Keratinocyte (primary cell): Measurements from ENCODE around the gene SFTPA2. TPM values are rescaled to one million over a fixed set of nuclear protein-coding genes. Genes with fewer than 3 reads are reported as not detected.
"Not testable (repeated sequence)": the region's sequence is repeated elsewhere in the genome, so short reads cannot be mapped to it uniquely, and the experiment has no call there.

Experiments used
- DNase-seq: peaks from one replicate; pipeline ENCODE4 v3.0.0-alpha.2; 2011; ENCODE audit warnings: low read depth, missing footprints, low spot score
- FAIRE-seq: peaks from 2 replicates; lab custom pipeline; 2011; peaks lifted over from hg19 to GRCh38; lab: Jason Lieb, UNC
- H2AFZ ChIP-seq: 2 replicates; pipeline ENCODE4 v1.6.0; 2012; ENCODE audit warnings: low read length, control low read depth, inconsistent platforms; ENCODE audit not compliant: control insufficient read depth
- H3K27ac ChIP-seq: 2 replicates; pipeline ENCODE4 v1.5.1; 2011; ENCODE audit warnings: low read length; ENCODE audit not compliant: control insufficient read depth, insufficient read depth
- H3K27me3 ChIP-seq: 3 replicates; pipeline ENCODE4 v1.6.0; 2011; ENCODE audit warnings: low read length; ENCODE audit not compliant: control insufficient read depth, insufficient read depth; ENCODE audit errors: extremely low read depth
- H3K36me3 ChIP-seq, 2 experiments: 2 replicates in 1 of 2; 3 replicates in 1 of 2; pipeline ENCODE4 v1.5.1; 2011; ENCODE audit warnings: low read length in 2 of 2, mild to moderate bottlenecking in 1 of 2; ENCODE audit not compliant: control insufficient read depth in 2 of 2, insufficient read depth in 2 of 2; ENCODE audit errors: extremely low read depth in 1 of 2
- H3K4me1 ChIP-seq: 3 replicates; pipeline ENCODE4 v1.5.1; 2011; ENCODE audit warnings: low read length; ENCODE audit not compliant: control insufficient read depth, insufficient read depth; ENCODE audit errors: extremely low read depth
- H3K4me2 ChIP-seq: 3 replicates; pipeline ENCODE4 v1.6.0; 2011; ENCODE audit warnings: low read depth, low read length; ENCODE audit not compliant: control insufficient read depth, insufficient read depth; ENCODE audit errors: extremely low read depth
- H3K4me3 ChIP-seq, 3 experiments: fragments of 200-600 bp in 1 of 3; sonication (generic) in 1 of 3; 2 replicates in 2 of 3; 3 replicates in 1 of 3; pipeline ENCODE4 v1.5.1; 2011 to 2016; ENCODE audit warnings: low read length in 3 of 3, mild to moderate bottlenecking in 3 of 3, control low read depth in 2 of 3, inconsistent platforms in 1 of 3, low read depth in 1 of 3, mixed read lengths in 1 of 3, mixed run types in 1 of 3, moderate library complexity in 1 of 3; ENCODE audit not compliant: control insufficient read depth in 2 of 3, insufficient read depth in 2 of 3; ENCODE audit errors: extremely low read depth in 1 of 3
- H3K79me2 ChIP-seq: 2 replicates; pipeline ENCODE4 v1.6.0; 2012; ENCODE audit warnings: low read length; ENCODE audit not compliant: control insufficient read depth, insufficient read depth
- H3K9ac ChIP-seq: 3 replicates; pipeline ENCODE4 v1.6.0; 2011; ENCODE audit warnings: low read length; ENCODE audit not compliant: control insufficient read depth, insufficient read depth; ENCODE audit errors: extremely low read depth
- H3K9me1 ChIP-seq: 3 replicates; pipeline ENCODE4 v1.6.0; 2011; ENCODE audit warnings: low read length; ENCODE audit not compliant: control insufficient read depth, insufficient read depth; ENCODE audit errors: extremely low read depth
- H3K9me3 ChIP-seq: 2 replicates; pipeline ENCODE4 v1.5.1; 2012; ENCODE audit warnings: low read depth, low read length; ENCODE audit not compliant: control insufficient read depth
- H4K20me1 ChIP-seq: 3 replicates; pipeline ENCODE4 v1.6.0; 2011; ENCODE audit warnings: low read length; ENCODE audit not compliant: control insufficient read depth, insufficient read depth; ENCODE audit errors: extremely low read depth
- EZH2 ChIP-seq: IDR thresholded peaks from one replicate; pipeline ENCODE4 v1.6.1; 2012; ENCODE audit warnings: inconsistent platforms, mild to moderate bottlenecking, low read length, moderate library complexity
- dilution Hi-C: fragments of 300-500 bp; cut with MboI; formaldehyde crosslinking; loops from one replicate; pipeline ENCODE4 v1.7.0; 2020; ENCODE audit warnings: low sequenced_read_pairs; ENCODE audit not compliant: extremely low pct_ligation_motif_present
- polyA plus RNA-seq, 5 experiments: library from polyadenylated mRNA; depleted of rRNA in 3 of 5; stranded (reverse) in 3 of 5; stranded (forward) in 1 of 5; unstranded in 1 of 5; fragments of >200 nt; gene quantifications; 1 replicate in 1 of 5; 2 replicates in 3 of 5; 3 replicates in 1 of 5; pipeline versions ENCODE4 v1.2.1 to v1.2.3, GENCODE V29; 2011 to 2012; ENCODE audit warnings: missing spikeins in 2 of 5, low read depth in 1 of 5, low replicate concordance in 1 of 5
- TF ChIP-seq, protein P1 (sequence below), 3 experiments: IDR thresholded peaks in 1 of 3; conservative IDR thresholded peaks in 1 of 3; optimal IDR thresholded peaks in 1 of 3; 2 replicates in 2 of 3; 3 replicates in 1 of 3; pipeline versions ENCODE3 to v1.5.1; 2011; ENCODE audit warnings: low read length in 3 of 3, mild to moderate bottlenecking in 3 of 3, moderate library complexity in 2 of 3, control low read depth in 1 of 3, inconsistent platforms in 1 of 3; ENCODE audit not compliant: insufficient read depth in 2 of 3; ENCODE audit errors: extremely low read depth in 1 of 3

The SFTPA2 gene
- polyA plus RNA-seq, 1 donor (not counting 4 experiments of a cell fraction or from before 2014, with no cell fraction given) = not detected

DNA sequence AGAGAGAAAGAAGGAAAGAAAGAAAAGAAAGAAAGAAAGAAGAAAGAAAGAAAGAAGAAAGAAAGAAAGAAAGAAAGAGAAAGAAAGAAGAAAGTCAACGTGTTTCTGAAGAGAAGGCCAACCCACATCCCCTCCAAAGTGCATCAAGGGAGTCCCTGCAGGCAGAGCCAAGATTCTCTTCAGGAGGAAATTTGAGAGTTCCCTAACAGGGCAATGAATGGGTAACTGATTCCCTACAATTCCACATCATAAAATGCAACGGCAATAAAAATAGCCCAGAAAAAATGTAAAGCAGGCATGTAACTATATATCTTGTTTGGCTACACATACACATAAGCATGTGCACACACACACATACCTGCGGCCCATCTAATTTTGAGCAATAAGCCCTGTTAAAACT lies 15.8 kb downstream of the SFTPA2 start:
- dilution Hi-C loops, H3K9me1 ChIP-seq: not testable (repeated sequence)

GRCh38 chr10:79542626-79543025 lies 17.6 kb downstream of the SFTPA2 start:
- dilution Hi-C loops = no loop called here
- Histone ChIP-seq H3K4me2 (no peak overlapping the region), H3K36me3 (no peaks in the 10 kb centered on the region), H3K27me3 (no peaks in the 10 kb centered on the region), H3K9me1 (no peaks in the 10 kb centered on the region), H3K4me3 (no peak overlapping the region), H3K27ac (no peak overlapping the region), H3K4me1 (no peaks in the 10 kb centered on the region), H3K79me2 (no peaks in the 10 kb centered on the region), H3K9ac (no peak overlapping the region), H3K9me3 (no peaks in the 10 kb centered on the region), H4K20me1 (no peaks in the 10 kb centered on the region), H2AFZ (no peak overlapping the region)
- FAIRE-seq = no peak
- DNase-seq = no peak
- TF ChIP-seq, protein P1, sequence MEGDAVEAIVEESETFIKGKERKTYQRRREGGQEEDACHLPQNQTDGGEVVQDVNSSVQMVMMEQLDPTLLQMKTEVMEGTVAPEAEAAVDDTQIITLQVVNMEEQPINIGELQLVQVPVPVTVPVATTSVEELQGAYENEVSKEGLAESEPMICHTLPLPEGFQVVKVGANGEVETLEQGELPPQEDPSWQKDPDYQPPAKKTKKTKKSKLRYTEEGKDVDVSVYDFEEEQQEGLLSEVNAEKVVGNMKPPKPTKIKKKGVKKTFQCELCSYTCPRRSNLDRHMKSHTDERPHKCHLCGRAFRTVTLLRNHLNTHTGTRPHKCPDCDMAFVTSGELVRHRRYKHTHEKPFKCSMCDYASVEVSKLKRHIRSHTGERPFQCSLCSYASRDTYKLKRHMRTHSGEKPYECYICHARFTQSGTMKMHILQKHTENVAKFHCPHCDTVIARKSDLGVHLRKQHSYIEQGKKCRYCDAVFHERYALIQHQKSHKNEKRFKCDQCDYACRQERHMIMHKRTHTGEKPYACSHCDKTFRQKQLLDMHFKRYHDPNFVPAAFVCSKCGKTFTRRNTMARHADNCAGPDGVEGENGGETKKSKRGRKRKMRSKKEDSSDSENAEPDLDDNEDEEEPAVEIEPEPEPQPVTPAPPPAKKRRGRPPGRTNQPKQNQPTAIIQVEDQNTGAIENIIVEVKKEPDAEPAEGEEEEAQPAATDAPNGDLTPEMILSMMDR (optimal IDR thresholded peaks at IDR 0.05 in 1 of 3, IDR thresholded peaks at IDR 0.05 in 1 of 3, conservative IDR thresholded peaks at IDR 0.05 in 1 of 3; ENCODE audit: extremely low read depth in 1 of 3, insufficient read depth in 2 of 3, low read length in 3 of 3) = no peak
- TF ChIP-seq EZH2 = no peak

More for the DNA sequence above, 15.8 kb downstream of the SFTPA2 start:
- not testable (repeated sequence) for H2AFZ ChIP-seq, H3K4me1 ChIP-seq, H3K79me2 ChIP-seq, H3K9ac ChIP-seq, H3K9me3 ChIP-seq, H3K36me3 ChIP-seq, H3K4me3 ChIP-seq, H3K4me2 ChIP-seq, DNase-seq, H3K27ac ChIP-seq, H4K20me1 ChIP-seq, H3K27me3 ChIP-seq, FAIRE-seq

GRCh38 chr10:79540930-79541329 lies 19.3 kb downstream of the SFTPA2 start:
- H3K4me2 ChIP-seq, dilution Hi-C loops: not testable (repeated sequence)

DNA sequence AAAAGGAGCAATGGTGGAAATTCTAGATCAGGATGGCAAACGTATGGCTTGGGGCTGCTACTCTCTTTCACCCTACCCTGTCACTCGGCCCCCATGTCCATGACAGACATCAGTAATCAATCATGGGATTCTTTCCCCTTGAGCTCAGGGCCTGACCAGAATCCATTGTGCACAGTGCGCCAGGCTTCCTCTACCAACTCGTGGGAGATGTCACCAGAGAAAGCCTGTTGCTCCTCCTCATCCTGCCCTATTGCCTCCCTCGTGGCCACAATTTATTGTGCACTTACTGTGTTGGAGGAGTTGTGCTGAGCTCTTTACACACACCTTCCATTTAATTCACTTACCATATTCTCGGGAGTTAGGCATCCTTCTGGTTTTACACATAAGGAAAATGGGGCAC lies 21.9 kb downstream of the SFTPA2 start:
- H3K4me3 ChIP-seq, dilution Hi-C loops, H3K4me2 ChIP-seq, H4K20me1 ChIP-seq, H3K79me2 ChIP-seq, H3K27me3 ChIP-seq, H3K9me3 ChIP-seq, H2AFZ ChIP-seq, FAIRE-seq, DNase-seq, H3K27ac ChIP-seq, H3K36me3 ChIP-seq, H3K9ac ChIP-seq, H3K4me1 ChIP-seq, H3K9me1 ChIP-seq: not testable (repeated sequence)

More at GRCh38 chr10:79540930-79541329, 19.3 kb downstream of the SFTPA2 start:
- not testable (repeated sequence) for H3K9me3 ChIP-seq, H3K4me3 ChIP-seq, H2AFZ ChIP-seq, H3K9ac ChIP-seq, FAIRE-seq, H3K79me2 ChIP-seq, H4K20me1 ChIP-seq, H3K36me3 ChIP-seq, H3K27me3 ChIP-seq, H3K9me1 ChIP-seq, H3K27ac ChIP-seq, DNase-seq, H3K4me1 ChIP-seq
